Upper lobe of left lung (tissue), 6 donors: Measurements from ENCODE around the gene NR2C2AP. TPM values are rescaled to one million over a fixed set of nuclear protein-coding genes. Genes with fewer than 3 reads are reported as not detected.

Experiments
- ATAC-seq, 2 donors: fragments of 200-7000 bp; cut with Tn5 transposase; one replicate each; pipeline ENCODE4 v1.9.1; 2022; ENCODE audit warnings: mild to moderate bottlenecking in 2 of 2, moderate library complexity in 2 of 2; ENCODE audit not compliant: low FRiP score in 2 of 2
- DNase-seq, 2 donors: peaks; one replicate each; pipeline ENCODE4 v3.0.0-alpha.2; 2019 to 2020
- H3K27ac ChIP-seq, 4 donors: fragments of 200-600 bp; sonication (generic); one replicate each; pipeline ENCODE4 v1.5.1; 2016 to 2019
- H3K27me3 ChIP-seq, 4 donors: fragments of 200-600 bp; sonication (generic); one replicate each; pipeline ENCODE4 v1.5.1; 2017 to 2019
- H3K36me3 ChIP-seq, 4 donors: fragments of 200-600 bp; sonication (generic); one replicate each; pipeline ENCODE4 v1.5.1; 2016 to 2019
- H3K4me1 ChIP-seq, 4 donors: fragments of 200-600 bp; sonication (generic); one replicate each; pipeline ENCODE4 v1.5.1; 2018 to 2019
- H3K4me3 ChIP-seq, 4 donors: fragments of 200-600 bp; sonication (generic); one replicate each; pipeline ENCODE4 v1.5.1; 2017 to 2019; ENCODE audit warnings: mild to moderate bottlenecking in 2 of 4, moderate library complexity in 1 of 4
- H3K9me3 ChIP-seq, 4 donors: fragments of 200-600 bp; sonication (generic); one replicate each; pipeline ENCODE4 v1.5.1; 2018 to 2019
- EP300 ChIP-seq, 4 donors: sonication (generic); formaldehyde crosslinking; IDR thresholded peaks; one replicate each; pipeline ENCODE4 v1.5.1; 2017; ENCODE audit warnings: antibody characterized with exemption in 4 of 4, control low read depth in 2 of 4
- POLR2A ChIP-seq, 4 donors: fragments of 450-650 bp; IDR thresholded peaks; one replicate each; pipeline ENCODE4 v1.5.1; 2016 to 2017; ENCODE audit warnings: antibody characterized with exemption in 4 of 4, mild to moderate bottlenecking in 2 of 4
- POLR2AphosphoS5 ChIP-seq, 2 donors: sonication (generic); formaldehyde crosslinking; IDR thresholded peaks; one replicate each; pipeline ENCODE4 v1.5.1; 2017; ENCODE audit warnings: antibody characterized with exemption in 2 of 2
- WGBS, 2 donors: methylation state at CpG; one replicate each; pipeline ENCODE4 v1.1.5; 2017 to 2018; 5-methylcytosine and 5-hydroxymethylcytosine counted together
- total RNA-seq, 6 donors: library from RNA; depleted of rRNA in 4 of 6; stranded (reverse); fragments of >200 nt in 4 of 6; gene quantifications; one replicate each; pipeline versions ENCODE4 v1.1.0 to v1.2.1, GENCODE V29; 2016 to 2021
- TF ChIP-seq, protein P1 (sequence below), 6 experiments: fragments of 450-650 bp in 4 of 6; fragments of 200-600 bp in 2 of 6; sonication (generic) in 2 of 6; IDR thresholded peaks; one replicate each; pipeline ENCODE4 v1.5.1; 2016 to 2019; ENCODE audit warnings: antibody characterized with exemption in 6 of 6
- donor health status: DM: no; HTN: no; CAD: no; lungs with moderate emphysema.
- donor health status: DM: no; HTN: yes; CAD: no; lungs with severe emphysema.

NR2C2AP gene
- total RNA-seq, 6 donors from 2014 or later = 5.2 to 17.0 (median 10.8) TPM

- H3K4me1 ChIP-seq = peaks cover 0 to 10% (median 7%) of the 10 kb centered on the region in 4 donors
- TF ChIP-seq, protein P1, sequence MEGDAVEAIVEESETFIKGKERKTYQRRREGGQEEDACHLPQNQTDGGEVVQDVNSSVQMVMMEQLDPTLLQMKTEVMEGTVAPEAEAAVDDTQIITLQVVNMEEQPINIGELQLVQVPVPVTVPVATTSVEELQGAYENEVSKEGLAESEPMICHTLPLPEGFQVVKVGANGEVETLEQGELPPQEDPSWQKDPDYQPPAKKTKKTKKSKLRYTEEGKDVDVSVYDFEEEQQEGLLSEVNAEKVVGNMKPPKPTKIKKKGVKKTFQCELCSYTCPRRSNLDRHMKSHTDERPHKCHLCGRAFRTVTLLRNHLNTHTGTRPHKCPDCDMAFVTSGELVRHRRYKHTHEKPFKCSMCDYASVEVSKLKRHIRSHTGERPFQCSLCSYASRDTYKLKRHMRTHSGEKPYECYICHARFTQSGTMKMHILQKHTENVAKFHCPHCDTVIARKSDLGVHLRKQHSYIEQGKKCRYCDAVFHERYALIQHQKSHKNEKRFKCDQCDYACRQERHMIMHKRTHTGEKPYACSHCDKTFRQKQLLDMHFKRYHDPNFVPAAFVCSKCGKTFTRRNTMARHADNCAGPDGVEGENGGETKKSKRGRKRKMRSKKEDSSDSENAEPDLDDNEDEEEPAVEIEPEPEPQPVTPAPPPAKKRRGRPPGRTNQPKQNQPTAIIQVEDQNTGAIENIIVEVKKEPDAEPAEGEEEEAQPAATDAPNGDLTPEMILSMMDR (IDR thresholded peaks at IDR 0.05) = no peak
- no peak for TF ChIP-seq EP300 (IDR thresholded peaks at IDR 0.05)
- no peak for TF ChIP-seq POLR2A (IDR thresholded peaks at IDR 0.05)
- TF ChIP-seq POLR2AphosphoS5 (IDR thresholded peaks at IDR 0.05) = no peak
- 78 to 91% methylated on average over 3 of the region's 3 CpGs for WGBS, 2 donors
- peaks cover 9 to 15% (median 11%) of the 10 kb centered on the region in 4 donors for H3K9me3 ChIP-seq
- ATAC-seq (no peak), DNase-seq (no peak)
- H3K36me3 ChIP-seq = no peaks in the 10 kb centered on the region
- H3K27ac ChIP-seq = no peak overlapping the region
- H3K27me3 ChIP-seq = peaks cover 0 to 7% (median under 1%) of the 10 kb centered on the region in 4 donors
- no peak overlapping the region for H3K4me3 ChIP-seq
These were observed 26.5 kb upstream of the NR2C2AP start for GRCh38 chr19:19229701-19230100.

DNA sequence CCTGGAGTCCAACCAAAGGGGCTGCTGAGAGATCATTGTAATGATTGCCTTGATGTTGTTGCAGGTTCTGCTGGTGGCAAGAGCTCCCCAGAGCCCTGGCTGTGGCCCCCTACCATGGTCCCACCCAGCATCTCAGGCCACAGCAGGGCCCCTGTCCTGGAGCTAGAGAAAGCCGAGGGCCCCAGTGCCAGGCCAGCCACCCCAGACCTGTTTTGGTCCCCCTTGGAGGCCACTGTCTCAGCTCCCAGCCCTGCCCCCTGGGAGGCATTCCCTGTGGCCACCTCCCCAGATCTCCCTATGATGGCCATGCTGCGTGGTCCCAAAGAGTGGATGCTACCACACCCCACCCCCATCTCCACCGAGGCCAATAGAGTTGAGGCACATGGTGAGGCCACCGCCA is 24.0 kb upstream of the NR2C2AP start:
- H3K4me1 ChIP-seq = peaks cover 0 to 14% (median 8%) of the 10 kb centered on the region in 4 donors
- no peak overlapping the region for H3K27ac ChIP-seq
- 85% methylated on average over 4 of the region's 4 CpGs; no CpG with 5 or more reads in 1 of the 2 donors for WGBS, 2 donors
- DNase-seq (no peak), ATAC-seq (no peak)
- no peak overlapping the region for H3K4me3 ChIP-seq
- H3K36me3 ChIP-seq = no peaks in the 10 kb centered on the region
- H3K27me3 ChIP-seq = peaks cover 0 to 13% (median 5%) of the 10 kb centered on the region in 4 donors
- TF ChIP-seq POLR2AphosphoS5 (IDR thresholded peaks at IDR 0.05) (no peak), EP300 (IDR thresholded peaks at IDR 0.05) (no peak), POLR2A (IDR thresholded peaks at IDR 0.05) (no peak)
- TF ChIP-seq, protein P1 (IDR thresholded peaks at IDR 0.05) = no peak
- H3K9me3 ChIP-seq = no peaks in the 10 kb centered on the region

DNA sequence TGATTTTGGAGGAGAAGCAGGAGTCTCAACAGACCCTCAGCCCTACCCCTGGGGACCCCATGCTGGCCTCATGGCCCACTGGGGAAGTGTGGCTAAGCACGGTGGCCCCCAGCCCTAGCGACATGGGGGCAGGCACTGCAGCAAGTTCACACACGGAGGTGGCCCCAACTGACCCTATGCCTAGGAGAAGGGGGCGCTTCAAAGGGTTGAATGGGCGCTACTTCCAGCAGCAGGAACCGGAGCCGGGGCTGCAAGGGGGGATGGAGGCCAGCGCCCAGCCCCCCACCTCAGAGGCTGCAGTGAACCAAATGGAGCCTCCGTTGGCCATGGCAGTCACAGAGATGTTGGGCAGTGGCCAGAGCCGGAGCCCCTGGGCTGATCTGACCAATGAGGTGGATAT is 23.4 kb upstream of the NR2C2AP start:
- ATAC-seq (no peak), DNase-seq (no peak)
- no peak overlapping the region for H3K4me3 ChIP-seq
- 29 to 80% methylated on average over 1 to 2 of the region's 10 CpGs for WGBS, 2 donors
- H3K9me3 ChIP-seq = no peaks in the 10 kb centered on the region
- H3K4me1 ChIP-seq = peaks cover 0 to 14% (median 8%) of the 10 kb centered on the region in 4 donors
- peaks cover 0 to 13% (median 5%) of the 10 kb centered on the region in 4 donors for H3K27me3 ChIP-seq
- no peak overlapping the region for H3K27ac ChIP-seq
- no peaks in the 10 kb centered on the region for H3K36me3 ChIP-seq
- TF ChIP-seq, protein P1 (IDR thresholded peaks at IDR 0.05) = no peak
- no peak for TF ChIP-seq POLR2AphosphoS5 (IDR thresholded peaks at IDR 0.05)
- TF ChIP-seq EP300 (IDR thresholded peaks at IDR 0.05) = no peak
- no peak for TF ChIP-seq POLR2A (IDR thresholded peaks at IDR 0.05)

GRCh38 chr19:19226204-19226603 is 23.0 kb upstream of the NR2C2AP start:
- 75 to 82% methylated on average over 1 to 5 of the region's 5 CpGs for WGBS, 2 donors
- Histone ChIP-seq H3K27ac (no peak overlapping the region), H3K9me3 (no peaks in the 10 kb centered on the region), H3K4me3 (no peak overlapping the region), H3K27me3 (peaks cover 0 to 13% (median 5%) of the 10 kb centered on the region in 4 donors), H3K4me1 (peaks cover 0 to 14% (median 8%) of the 10 kb centered on the region in 4 donors), H3K36me3 (no peaks in the 10 kb centered on the region)
- ATAC-seq = no peak
- TF ChIP-seq POLR2AphosphoS5 (IDR thresholded peaks at IDR 0.05) (no peak), EP300 (IDR thresholded peaks at IDR 0.05) (no peak), POLR2A (IDR thresholded peaks at IDR 0.05) (no peak)
- TF ChIP-seq, protein P1 (IDR thresholded peaks at IDR 0.05) = no peak
- DNase-seq = no peak
